Urinary bladder (tissue), 4 donors: ENCODE results near the gene INPP5A. TPM values are rescaled to one million over a fixed set of nuclear protein-coding genes. Genes with fewer than 3 reads are reported as not detected.
"Not testable (repeated sequence)": the region's sequence is repeated elsewhere in the genome, so short reads cannot be mapped to it uniquely, and the experiment has no call there.

ENCODE experiments used
- DNase-seq: peaks from one replicate; pipeline ENCODE4 v3.0.0-alpha.2; 2015; ENCODE audit errors: extremely low spot score
- H3K27ac ChIP-seq: one replicate; pipeline ENCODE4 v1.5.1; 2013; ENCODE audit warnings: low read depth, mild to moderate bottlenecking, moderate library complexity
- H3K36me3 ChIP-seq: one replicate; pipeline ENCODE4 v1.6.1; 2013; ENCODE audit warnings: mild to moderate bottlenecking, moderate library complexity; ENCODE audit not compliant: insufficient read depth
- H3K4me1 ChIP-seq: one replicate; pipeline ENCODE4 v1.6.1; 2013; ENCODE audit warnings: mild to moderate bottlenecking, moderate library complexity; ENCODE audit not compliant: insufficient read depth
- H3K4me3 ChIP-seq: one replicate; pipeline ENCODE4 v1.5.1; 2013; ENCODE audit warnings: low read depth, low read length
- WGBS: extraction: QIAGEN DNeasy Blood & Tissue Kit; methylation state at CpG from one replicate; pipeline ENCODE4 v1.1.7; 2013; 5-methylcytosine and 5-hydroxymethylcytosine counted together
- polyA plus RNA-seq: library from polyadenylated mRNA; stranded (reverse); fragments of 200-250 nt; gene quantifications from one replicate; pipeline ENCODE4 v1.2.3, GENCODE V29; 2013
- total RNA-seq: library from RNA; depleted of rRNA; stranded (reverse); fragments of >200 nt; gene quantifications from one replicate; pipeline ENCODE4 v1.2.3, GENCODE V29; 2014
- donor health status: healthy with polysubstance abuse.
- donor health status: healthy.

The INPP5A gene
- total and polyA plus RNA-seq, 2 donors = 61.0 to 66.2 TPM

GRCh38 chr10:132814469-132814856 is 276.9 kb downstream of the INPP5A start:
- no peak overlapping the region for H3K27ac ChIP-seq
- DNase-seq = no peak
- WGBS = 74% methylated on average over 16 of the region's 16 CpGs
- no peak overlapping the region for H3K4me3 ChIP-seq
- no peaks in the 10 kb centered on the region for H3K4me1 ChIP-seq
- no peaks in the 10 kb centered on the region for H3K36me3 ChIP-seq

DNA sequence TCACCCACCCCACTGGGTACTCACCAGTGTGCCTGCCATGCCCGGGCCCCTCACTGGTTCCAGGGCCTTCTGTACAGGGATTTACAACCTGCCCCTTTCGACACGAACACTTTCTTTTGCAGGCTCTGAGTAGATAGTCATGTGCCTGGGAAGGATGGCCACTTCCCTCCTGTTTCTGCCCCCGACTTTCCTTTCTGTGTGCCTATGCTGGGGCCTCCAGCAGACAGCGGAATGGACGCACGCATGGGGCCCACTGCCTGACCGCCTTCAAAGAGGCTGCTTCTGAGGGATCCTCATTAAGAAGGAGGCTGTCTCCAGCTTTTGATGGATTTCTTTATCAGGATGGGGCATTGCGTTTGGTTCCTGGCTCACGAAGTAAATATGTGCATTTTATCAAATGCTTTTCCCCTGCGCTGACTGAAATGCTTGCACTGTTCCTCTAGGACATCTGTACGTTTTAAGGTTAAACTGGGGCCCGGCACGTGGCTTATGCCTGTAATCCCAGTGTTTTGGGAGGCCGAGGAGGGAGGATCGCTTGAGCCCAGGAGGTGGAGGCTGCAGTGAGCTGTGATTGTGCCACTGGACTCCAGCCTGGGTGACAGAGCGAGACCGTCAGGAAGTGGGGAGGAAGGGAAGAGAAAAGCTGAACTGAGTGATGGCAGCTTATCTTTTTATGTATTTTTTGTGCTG is 277.7 kb downstream of the INPP5A start:
- Histone ChIP-seq H3K4me1 (no peaks in the 10 kb centered on the region), H3K4me3 (no peak overlapping the region), H3K27ac (no peak overlapping the region), H3K36me3 (no peaks in the 10 kb centered on the region)
- 73% methylated on average over 18 of the region's 18 CpGs for WGBS
- DNase-seq = no peak

GRCh38 chr10:132816718-132817117 is 279.1 kb downstream of the INPP5A start:
- Histone ChIP-seq H3K4me3 (no peak overlapping the region), H3K27ac (no peak overlapping the region), H3K4me1 (no peaks in the 10 kb centered on the region), H3K36me3 (no peaks in the 10 kb centered on the region)
- no peak for DNase-seq
- WGBS = 77% methylated on average over 12 of the region's 12 CpGs

GRCh38 chr10:132817701-132818211 is 280.2 kb downstream of the INPP5A start:
- Histone ChIP-seq H3K27ac (no peak overlapping the region), H3K4me1 (no peaks in the 10 kb centered on the region), H3K36me3 (no peaks in the 10 kb centered on the region), H3K4me3 (no peak overlapping the region)
- no peak for DNase-seq
- WGBS = 80% methylated on average over 29 of the region's 29 CpGs

- Histone ChIP-seq H3K4me3 (no peak overlapping the region), H3K36me3 (no peaks in the 10 kb centered on the region), H3K4me1 (no peaks in the 10 kb centered on the region), H3K27ac (no peak overlapping the region)
- WGBS = 93% methylated on average over 13 of the region's 13 CpGs
- no peak for DNase-seq
These were observed 282.5 kb downstream of the INPP5A start for GRCh38 chr10:132820056-132820455.

GRCh38 chr10:132825783-132826523 is 288.4 kb downstream of the INPP5A start:
- H3K36me3 ChIP-seq, H3K4me1 ChIP-seq, H3K27ac ChIP-seq, H3K4me3 ChIP-seq, DNase-seq: not testable (repeated sequence)
- 96% methylated on average over 34 of the region's 34 CpGs for WGBS

DNA sequence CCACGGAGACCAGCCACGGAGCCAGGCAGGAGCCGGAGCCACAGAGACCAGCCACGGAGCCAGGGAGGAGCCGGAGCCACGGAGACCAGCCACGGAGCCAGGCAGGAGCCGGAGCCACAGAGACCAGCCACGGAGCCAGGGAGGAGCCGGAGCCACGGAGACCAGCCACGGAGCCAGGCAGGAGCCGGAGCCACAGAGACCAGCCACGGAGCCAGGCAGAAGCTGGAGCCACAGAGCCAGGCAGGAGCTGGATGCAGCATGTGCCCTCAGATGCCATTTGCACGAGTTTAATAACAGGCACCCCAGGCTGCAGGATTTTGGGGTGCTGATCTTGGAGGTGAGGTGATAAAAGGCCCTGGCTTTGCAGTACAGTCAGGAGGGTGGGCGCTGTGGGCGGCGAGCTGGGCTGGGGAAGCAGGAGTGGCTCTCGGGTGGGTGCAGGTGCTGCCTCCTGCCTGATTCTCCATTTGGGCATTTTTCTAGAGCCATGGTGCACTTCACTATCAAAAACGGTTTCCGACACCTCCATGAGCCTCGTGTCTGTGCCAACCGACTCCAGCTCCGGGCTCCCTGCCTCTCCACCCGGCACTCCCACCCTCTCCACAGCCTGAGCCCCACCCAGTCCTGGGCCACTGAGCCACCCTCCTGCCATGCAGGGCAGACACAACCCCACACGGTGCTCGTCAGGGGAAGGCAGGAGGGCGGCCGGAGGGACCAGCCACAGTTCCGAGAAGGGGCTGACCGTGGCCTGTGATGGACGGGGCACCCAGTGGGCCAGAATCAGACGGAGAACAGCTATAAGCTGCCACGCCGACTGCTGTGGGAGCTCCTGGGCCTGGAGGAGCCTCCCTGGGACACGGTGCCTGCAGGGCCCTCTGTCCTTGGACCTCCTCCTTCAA is 289.2 kb downstream of the INPP5A start:
- no peak for DNase-seq
- WGBS = 93% methylated on average over 36 of the region's 36 CpGs
- Histone ChIP-seq H3K27ac (no peak overlapping the region), H3K36me3 (no peaks in the 10 kb centered on the region), H3K4me1 (no peaks in the 10 kb centered on the region), H3K4me3 (no peak overlapping the region)

DNA sequence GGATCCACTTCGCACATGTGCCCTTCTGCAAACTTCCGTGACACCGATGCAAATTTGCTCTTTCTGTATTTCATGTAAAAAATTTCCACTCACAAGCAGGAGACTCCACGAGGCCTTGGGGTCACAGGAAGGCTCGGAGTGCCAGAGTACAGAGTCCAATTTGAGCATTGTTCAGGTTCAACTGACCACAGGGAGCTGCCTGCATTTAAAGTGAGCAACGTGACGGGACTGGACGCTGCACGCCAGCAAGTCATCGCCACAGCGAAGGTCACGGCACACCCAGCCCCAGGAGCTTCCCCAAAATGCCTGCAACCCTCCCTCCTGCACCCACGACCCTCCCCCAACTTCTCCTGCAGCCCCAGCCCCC is 289.8 kb downstream of the INPP5A start:
- Histone ChIP-seq H3K27ac (no peak overlapping the region), H3K4me3 (no peak overlapping the region), H3K4me1 (no peaks in the 10 kb centered on the region), H3K36me3 (no peaks in the 10 kb centered on the region)
- DNase-seq = no peak
- WGBS = 81% methylated on average over 13 of the region's 13 CpGs

GRCh38 chr10:132827861-132828539 is 290.4 kb downstream of the INPP5A start:
- WGBS = 79% methylated on average over 29 of the region's 29 CpGs
- Histone ChIP-seq H3K4me1 (no peaks in the 10 kb centered on the region), H3K27ac (no peak overlapping the region), H3K36me3 (no peaks in the 10 kb centered on the region), H3K4me3 (no peak overlapping the region)
- DNase-seq = no peak

DNA sequence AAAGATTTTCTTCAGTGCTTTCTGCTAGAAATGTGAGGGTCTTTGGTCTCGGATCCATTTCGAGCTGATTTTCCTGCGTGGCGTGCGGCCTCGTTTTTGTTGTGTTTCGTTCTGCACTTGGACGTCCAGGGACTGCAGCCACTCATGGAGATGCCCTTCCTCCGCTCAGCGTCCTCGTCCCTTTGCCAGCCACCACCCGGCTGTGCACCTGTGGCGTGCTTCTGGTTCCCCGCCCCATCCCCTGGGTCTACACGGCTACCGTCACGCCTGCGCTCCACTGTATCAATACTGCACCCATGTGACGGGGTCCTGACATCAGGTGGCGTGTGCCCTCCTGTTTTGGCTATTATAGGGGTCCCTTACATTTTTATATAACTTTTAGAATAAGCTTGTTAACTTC is 291.1 kb downstream of the INPP5A start:
- Histone ChIP-seq H3K36me3 (no peaks in the 10 kb centered on the region), H3K4me1 (no peaks in the 10 kb centered on the region), H3K4me3 (no peak overlapping the region), H3K27ac (no peak overlapping the region)
- 92% methylated on average over 20 of the region's 20 CpGs for WGBS
- DNase-seq = no peak

DNA sequence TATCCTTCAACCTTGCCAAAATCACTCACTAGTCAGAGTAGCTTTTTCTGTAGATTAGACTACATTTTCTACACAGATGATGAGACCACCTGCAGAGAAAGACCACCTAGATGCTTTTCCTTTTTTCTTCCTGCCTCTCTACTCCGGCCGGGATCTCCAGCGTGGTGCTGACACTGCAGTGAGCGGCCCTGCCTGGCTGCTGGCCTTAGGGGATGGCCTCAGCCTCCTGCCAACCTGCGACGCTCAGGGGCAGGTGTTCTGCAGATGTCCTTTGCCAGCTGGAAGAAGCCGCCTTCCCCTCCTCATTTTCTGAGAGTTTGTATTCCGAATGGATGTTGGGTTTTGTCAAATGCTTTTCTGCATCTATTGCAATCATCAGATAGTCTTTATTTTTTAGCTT is 291.8 kb downstream of the INPP5A start:
- Histone ChIP-seq H3K4me3 (no peak overlapping the region), H3K4me1 (no peaks in the 10 kb centered on the region), H3K27ac (no peak overlapping the region), H3K36me3 (no peaks in the 10 kb centered on the region)
- DNase-seq = no peak
- WGBS = 59% methylated on average over 8 of the region's 8 CpGs

GRCh38 chr10:132832186-132832969 is 294.8 kb downstream of the INPP5A start:
- H3K4me3 ChIP-seq = no peak overlapping the region
- H3K27ac ChIP-seq = no peak overlapping the region
- WGBS = 32% methylated on average over 30 of the region's 30 CpGs
- H3K36me3 ChIP-seq = no peaks in the 10 kb centered on the region
- no peaks in the 10 kb centered on the region for H3K4me1 ChIP-seq
- DNase-seq = no peak
